Measurements from ENCODE around the gene AKAP8L.

DNA sequence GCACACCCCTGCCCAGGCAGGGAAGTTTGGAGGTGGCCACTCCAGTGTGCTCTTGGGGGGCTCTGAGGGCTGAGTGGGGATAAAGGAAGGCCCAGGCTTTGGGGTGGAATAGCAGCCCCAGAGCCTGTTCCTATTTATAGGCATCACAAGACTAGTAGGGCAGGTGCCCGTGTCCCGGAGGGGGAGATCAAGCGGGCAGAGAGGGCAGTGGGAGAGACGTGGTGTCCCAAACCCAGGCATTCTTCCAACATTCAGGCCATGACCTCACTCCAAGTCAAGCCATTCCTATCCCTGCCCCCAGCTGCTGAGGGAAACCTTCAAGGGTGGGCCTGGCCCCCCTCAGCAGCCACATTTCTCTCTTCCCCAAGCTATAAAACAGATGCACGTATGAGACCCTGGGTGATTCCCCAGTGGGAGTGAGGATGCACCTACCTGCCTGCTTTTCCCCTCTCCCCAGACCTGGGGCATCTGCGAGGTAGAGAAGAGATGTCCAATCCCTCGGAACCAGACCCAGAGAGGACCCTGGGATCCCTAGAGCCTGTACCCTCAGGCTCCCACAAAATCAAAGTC is 27.1 kb upstream of the AKAP8L start:
- TF ChIP-seq, protein P1, sequence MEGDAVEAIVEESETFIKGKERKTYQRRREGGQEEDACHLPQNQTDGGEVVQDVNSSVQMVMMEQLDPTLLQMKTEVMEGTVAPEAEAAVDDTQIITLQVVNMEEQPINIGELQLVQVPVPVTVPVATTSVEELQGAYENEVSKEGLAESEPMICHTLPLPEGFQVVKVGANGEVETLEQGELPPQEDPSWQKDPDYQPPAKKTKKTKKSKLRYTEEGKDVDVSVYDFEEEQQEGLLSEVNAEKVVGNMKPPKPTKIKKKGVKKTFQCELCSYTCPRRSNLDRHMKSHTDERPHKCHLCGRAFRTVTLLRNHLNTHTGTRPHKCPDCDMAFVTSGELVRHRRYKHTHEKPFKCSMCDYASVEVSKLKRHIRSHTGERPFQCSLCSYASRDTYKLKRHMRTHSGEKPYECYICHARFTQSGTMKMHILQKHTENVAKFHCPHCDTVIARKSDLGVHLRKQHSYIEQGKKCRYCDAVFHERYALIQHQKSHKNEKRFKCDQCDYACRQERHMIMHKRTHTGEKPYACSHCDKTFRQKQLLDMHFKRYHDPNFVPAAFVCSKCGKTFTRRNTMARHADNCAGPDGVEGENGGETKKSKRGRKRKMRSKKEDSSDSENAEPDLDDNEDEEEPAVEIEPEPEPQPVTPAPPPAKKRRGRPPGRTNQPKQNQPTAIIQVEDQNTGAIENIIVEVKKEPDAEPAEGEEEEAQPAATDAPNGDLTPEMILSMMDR (IDR thresholded peaks at IDR 0.05): no peak
- TF ChIP-seq POLR2A (IDR thresholded peaks at IDR 0.05): no peak
